NOMO-1 treated with DMSO at 0.1 percent for 48 hours (cell line): ENCODE results near the gene HIF1A.
"Not testable (repeated sequence)": the region's sequence is repeated elsewhere in the genome, so short reads cannot be mapped to it uniquely, and the experiment has no call there.

Experiments
- DNase-seq: peaks from one replicate; lab custom pipeline; 2025; ENCODE audit not compliant: unreplicated experiment; lab: John Stamatoyannopoulos, UW

HIF1A gene

GRCh38 chr14:61694830-61695694 is at the start of gene HIF1A:
HIF1A (plus strand) TSS chr14:61695513; CDS start chr14:61695805, 292 bp downstream.
- DNase-seq: peak; percentile 99

- no peak for DNase-seq
Measured at GRCh38 chr14:61646366-61647116, 48.8 kb upstream of the HIF1A start.

- no peak for DNase-seq
Measured at GRCh38 chr14:61647704-61648103, 47.6 kb upstream of the HIF1A start.

- no peak for DNase-seq
Measured at GRCh38 chr14:61648377-61648776, 46.9 kb upstream of the HIF1A start.

- no peak for DNase-seq
Measured at GRCh38 chr14:61649283-61649682, 46.0 kb upstream of the HIF1A start.

GRCh38 chr14:61651355-61651754 is 44.0 kb upstream of the HIF1A start:
- DNase-seq: no peak

GRCh38 chr14:61652526-61653262 is 42.6 kb upstream of the HIF1A start:
- DNase-seq: no peak

GRCh38 chr14:61653507-61653906 is 41.8 kb upstream of the HIF1A start:
- DNase-seq: no peak

GRCh38 chr14:61654026-61654425 is 41.3 kb upstream of the HIF1A start:
- DNase-seq: peak; percentile 50

- DNase-seq: no peak
Measured at GRCh38 chr14:61655777-61656176, 39.5 kb upstream of the HIF1A start.

- no peak for DNase-seq
Measured at GRCh38 chr14:61656341-61656740, 39.0 kb upstream of the HIF1A start.

GRCh38 chr14:61658111-61658510 is 37.2 kb upstream of the HIF1A start:
- DNase-seq: not testable (repeated sequence)

GRCh38 chr14:61659582-61659981 is 35.7 kb upstream of the HIF1A start:
- peak; percentile 70 for DNase-seq

GRCh38 chr14:61661471-61662400 is 33.6 kb upstream of the HIF1A start:
- no peak for DNase-seq

GRCh38 chr14:61662437-61663311 is 32.6 kb upstream of the HIF1A start:
- DNase-seq: peak; percentile 95

- peak; percentile 95 for DNase-seq
Measured at GRCh38 chr14:61663312-61663979, 31.9 kb upstream of the HIF1A start.

GRCh38 chr14:61668282-61668681 is 27.0 kb upstream of the HIF1A start:
- DNase-seq: no peak

- DNase-seq: no peak
Measured at GRCh38 chr14:61670576-61670975, 24.7 kb upstream of the HIF1A start.

GRCh38 chr14:61671082-61671481 is 24.2 kb upstream of the HIF1A start:
- peak; percentile 24 for DNase-seq
